CD4-positive, alpha-beta T cell treated with Interferon alpha-2 for 1 hour (primary cell): ENCODE measurements around the gene NOS1.

Experiments used
- DNase-seq, 2 donors: peaks; one replicate each; pipeline ENCODE4 v3.0.0-alpha.2; 2020 to 2022

NOS1 gene

GRCh38 chr12:117166107-117166506, 195.3 kb downstream of the NOS1 start:
- no peak for DNase-seq

GRCh38 chr12:117165342-117165741, 196.1 kb downstream of the NOS1 start:
- no peak for DNase-seq

GRCh38 chr12:117162633-117163032, 198.8 kb downstream of the NOS1 start:
- DNase-seq: no peak

- no peak for DNase-seq
These were observed 199.3 kb downstream of the NOS1 start for GRCh38 chr12:117162167-117162539.

- no peak for DNase-seq
These were observed 199.8 kb downstream of the NOS1 start for GRCh38 chr12:117161460-117162166.

- DNase-seq: no peak
These were observed 201.8 kb downstream of the NOS1 start for GRCh38 chr12:117159674-117160073.

- no peak for DNase-seq
These were observed 202.4 kb downstream of the NOS1 start for GRCh38 chr12:117158911-117159553.
